Body of pancreas (tissue), 4 donors: ENCODE data around the gene HOXC5. TPM values are rescaled to one million over a fixed set of nuclear protein-coding genes. Genes with fewer than 3 reads are reported as not detected.

Experiments
- ATAC-seq: fragments of 150-250 bp; one replicate; pipeline ENCODE4 v1.9.1; 2016
- DNase-seq, 4 donors: peaks; one replicate each; pipeline ENCODE4 v3.0.0-alpha.2; 2019
- H3K27ac ChIP-seq, 4 donors: fragments of 200-600 bp; sonication (generic); 1 replicate in 3 of 4; 2 replicates in 1 of 4; pipeline versions ENCODE4 v1.5.1 to v1.6.1; 2016 to 2019; ENCODE audit warnings: mild to moderate bottlenecking in 1 of 4, mixed read lengths in 1 of 4, moderate library complexity in 1 of 4
- H3K27me3 ChIP-seq, 2 donors: fragments of 200-600 bp; sonication (generic); one replicate each; pipeline ENCODE4 v1.6.0; 2016; ENCODE audit warnings: mild to moderate bottlenecking in 1 of 2
- H3K36me3 ChIP-seq, 2 donors: fragments of 200-600 bp; sonication (generic); replicated peaks in 1 of 2; 2 replicates each; pipeline ENCODE4 v1.5.1; 2016; ENCODE audit warnings: low read depth in 2 of 2; ENCODE audit not compliant: insufficient read depth in 1 of 2
- H3K4me1 ChIP-seq: fragments of 200-600 bp; sonication (generic); one replicate; pipeline ENCODE4 v1.6.0; 2016
- H3K4me3 ChIP-seq, 2 donors: fragments of 200-600 bp; sonication (generic); 1 replicate in 1 of 2; 2 replicates in 1 of 2; pipeline ENCODE4 v1.5.1; 2016 to 2019
- H3K9me3 ChIP-seq, 3 donors: fragments of 200-600 bp; sonication (generic); 1 replicate in 2 of 3; 2 replicates in 1 of 3; pipeline ENCODE4 v1.5.1; 2016
- POLR2A ChIP-seq, 3 donors: fragments of 450-650 bp; IDR thresholded peaks; one replicate each; pipeline ENCODE4 v1.6.1; 2016; ENCODE audit warnings: antibody characterized with exemption in 3 of 3, mild to moderate bottlenecking in 2 of 3
- WGBS, 2 donors: methylation state at CpG; one replicate each; pipeline ENCODE4 v1.1.5; 2017; 5-methylcytosine and 5-hydroxymethylcytosine counted together
- intact Hi-C: fragments of 100-400 bp; cut with DNase I; formaldehyde crosslinking; loops from one replicate; pipeline ENCODE4 v1.15.1; 2023
- total RNA-seq, 2 donors: library from RNA; depleted of rRNA; stranded (reverse); fragments of >200 nt; gene quantifications; one replicate each; pipeline ENCODE4 v1.1.0, GENCODE V29; 2016
- TF ChIP-seq, protein P1 (sequence below), 7 experiments: fragments of 450-650 bp in 4 of 7; fragments of 200-600 bp in 3 of 7; sonication (generic) in 3 of 7; IDR thresholded peaks; one replicate each; pipeline ENCODE4 v1.5.1; 2016 to 2019; ENCODE audit warnings: antibody characterized with exemption in 7 of 7

The HOXC5 gene
- total RNA-seq, 2 donors from 2014 or later: not detected

GRCh38 chr12:54016051-54016450, 16.8 kb upstream of the HOXC5 start:
- H3K9me3 ChIP-seq: no peaks in the 10 kb centered on the region
- peaks cover 25% of the 10 kb centered on the region for H3K4me1 ChIP-seq
- intact Hi-C loops: no loop called here
- no peak overlapping the region for H3K27ac ChIP-seq
- 7 to 20% methylated on average over 3 of the region's 3 CpGs for WGBS, 2 donors
- DNase-seq (no peak), ATAC-seq (no peak)
- no peak overlapping the region for H3K4me3 ChIP-seq
- TF ChIP-seq POLR2A (IDR thresholded peaks at IDR 0.05): no peak
- TF ChIP-seq, protein P1, sequence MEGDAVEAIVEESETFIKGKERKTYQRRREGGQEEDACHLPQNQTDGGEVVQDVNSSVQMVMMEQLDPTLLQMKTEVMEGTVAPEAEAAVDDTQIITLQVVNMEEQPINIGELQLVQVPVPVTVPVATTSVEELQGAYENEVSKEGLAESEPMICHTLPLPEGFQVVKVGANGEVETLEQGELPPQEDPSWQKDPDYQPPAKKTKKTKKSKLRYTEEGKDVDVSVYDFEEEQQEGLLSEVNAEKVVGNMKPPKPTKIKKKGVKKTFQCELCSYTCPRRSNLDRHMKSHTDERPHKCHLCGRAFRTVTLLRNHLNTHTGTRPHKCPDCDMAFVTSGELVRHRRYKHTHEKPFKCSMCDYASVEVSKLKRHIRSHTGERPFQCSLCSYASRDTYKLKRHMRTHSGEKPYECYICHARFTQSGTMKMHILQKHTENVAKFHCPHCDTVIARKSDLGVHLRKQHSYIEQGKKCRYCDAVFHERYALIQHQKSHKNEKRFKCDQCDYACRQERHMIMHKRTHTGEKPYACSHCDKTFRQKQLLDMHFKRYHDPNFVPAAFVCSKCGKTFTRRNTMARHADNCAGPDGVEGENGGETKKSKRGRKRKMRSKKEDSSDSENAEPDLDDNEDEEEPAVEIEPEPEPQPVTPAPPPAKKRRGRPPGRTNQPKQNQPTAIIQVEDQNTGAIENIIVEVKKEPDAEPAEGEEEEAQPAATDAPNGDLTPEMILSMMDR (IDR thresholded peaks at IDR 0.05): no peak
- H3K36me3 ChIP-seq: no peaks in the 10 kb centered on the region
- H3K27me3 ChIP-seq: peaks cover 6 to 39% of the 10 kb centered on the region in 2 donors

DNA sequence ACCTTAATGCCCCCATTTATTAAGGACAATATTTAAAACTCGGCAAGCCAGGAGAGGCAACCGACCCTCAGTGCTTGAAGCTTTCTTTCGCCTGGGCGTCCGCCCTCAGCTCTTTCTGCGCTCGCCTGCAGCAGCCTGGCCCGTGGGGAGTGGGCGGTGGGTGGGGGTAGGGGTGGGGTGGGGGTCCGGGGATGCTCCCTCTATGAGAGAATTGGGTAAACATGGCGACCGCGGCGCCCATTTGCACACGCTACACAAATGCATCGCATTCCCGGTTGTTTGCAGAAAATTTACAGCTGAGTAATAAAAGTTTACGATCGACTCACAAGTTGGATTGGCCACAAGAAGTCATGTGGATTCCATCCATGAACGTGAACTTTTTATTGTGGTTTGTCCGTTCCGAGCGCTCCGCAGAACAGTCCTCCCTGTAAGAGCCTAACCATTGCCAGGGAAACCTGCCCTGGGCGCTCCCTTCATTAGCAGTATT, 16.3 kb upstream of the HOXC5 start:
- TF ChIP-seq, protein P1 (IDR thresholded peaks at IDR 0.05): no peak
- no peak for TF ChIP-seq POLR2A (IDR thresholded peaks at IDR 0.05)
- Histone ChIP-seq H3K9me3 (no peaks in the 10 kb centered on the region), H3K27me3 (peaks cover 6 to 35% of the 10 kb centered on the region in 2 donors), H3K4me1 (peaks cover 25% of the 10 kb centered on the region), H3K27ac (no peak overlapping the region), H3K4me3 (no peak overlapping the region), H3K36me3 (no peaks in the 10 kb centered on the region)
- ATAC-seq (no peak), DNase-seq (no peak)
- 3 to 6% methylated on average over 18 to 25 of the region's 25 CpGs for WGBS, 2 donors
- intact Hi-C loops: no loop called here

DNA sequence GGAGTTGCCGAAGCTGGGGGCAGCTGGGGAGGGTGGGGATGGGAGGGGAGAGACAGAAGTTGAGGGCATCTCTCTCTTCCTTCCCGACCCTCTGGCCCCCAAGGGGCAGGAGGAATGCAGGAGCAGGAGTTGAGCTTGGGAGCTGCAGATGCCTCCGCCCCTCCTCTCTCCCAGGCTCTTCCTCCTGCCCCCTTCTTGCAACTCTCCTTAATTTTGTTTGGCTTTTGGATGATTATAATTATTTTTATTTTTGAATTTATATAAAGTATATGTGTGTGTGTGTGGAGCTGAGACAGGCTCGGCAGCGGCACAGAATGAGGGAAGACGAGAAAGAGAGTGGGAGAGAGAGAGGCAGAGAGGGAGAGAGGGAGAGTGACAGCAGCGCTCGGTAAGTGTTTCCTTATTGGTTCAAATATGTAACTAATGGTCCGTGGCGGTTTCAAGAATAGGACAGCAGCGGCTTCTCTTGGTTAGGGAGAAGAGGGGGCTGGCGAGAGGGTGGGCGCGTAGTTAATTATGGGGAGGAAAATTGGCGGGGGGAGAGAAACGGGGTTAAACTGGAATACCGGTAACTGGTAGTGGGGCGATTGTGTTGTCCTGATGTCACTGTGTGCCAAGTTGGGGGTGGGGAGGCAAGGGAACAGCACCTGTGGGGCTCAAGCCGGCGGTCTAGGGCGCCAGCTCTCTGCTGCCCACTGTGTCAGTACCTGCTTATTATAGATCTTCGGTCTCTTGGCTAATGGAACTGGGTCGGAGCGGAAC, 15.6 kb upstream of the HOXC5 start:
- ATAC-seq (peak; percentile 58), DNase-seq (peak in 1 of 4 donors; percentile 39)
- TF ChIP-seq POLR2A (IDR thresholded peaks at IDR 0.05): no peak
- TF ChIP-seq, protein P1 (IDR thresholded peaks at IDR 0.05): peak in 1 of 7 experiments; percentile 13
- H3K27ac ChIP-seq: no peak overlapping the region
- H3K4me1 ChIP-seq: peaks cover 25% of the 10 kb centered on the region
- no peaks in the 10 kb centered on the region for H3K36me3 ChIP-seq
- peaks cover 6 to 33% of the 10 kb centered on the region in 2 donors for H3K27me3 ChIP-seq
- intact Hi-C loops: no loop called here
- peak overlapping the region in 1 of 2 donors; percentile 12 for H3K4me3 ChIP-seq
- WGBS, 2 donors: 2 to 3% methylated on average over 23 to 24 of the region's 24 CpGs
- H3K9me3 ChIP-seq: no peaks in the 10 kb centered on the region

DNA sequence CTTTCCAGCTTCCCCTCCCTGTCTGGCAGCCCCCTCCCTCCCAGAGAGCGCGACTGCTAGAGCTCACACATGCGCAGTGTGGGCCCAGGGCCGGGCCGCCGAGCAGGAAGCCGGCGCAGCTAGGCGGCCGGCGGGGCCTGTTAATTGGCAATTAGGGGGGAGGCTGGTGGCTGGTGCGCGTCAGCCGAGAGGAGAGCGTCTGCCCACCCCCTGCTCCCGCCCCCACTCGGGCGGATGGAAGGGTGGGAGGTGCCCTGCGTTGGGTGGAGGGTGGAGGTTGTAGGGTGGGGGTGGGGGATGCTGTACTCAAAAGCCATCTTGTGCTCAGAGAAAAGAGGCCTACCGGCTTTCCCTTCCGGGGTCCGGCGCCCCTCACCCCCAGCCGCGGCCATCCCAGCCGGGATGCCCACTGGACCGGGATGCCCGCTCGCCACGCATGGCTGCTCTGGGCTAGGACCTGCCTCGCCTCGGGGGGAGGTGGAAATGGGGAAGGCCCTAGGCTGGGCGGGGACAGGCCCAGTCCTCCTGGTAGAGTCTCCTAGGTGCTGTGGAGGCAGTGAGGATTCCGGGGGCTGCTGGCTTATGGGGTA, 14.9 kb upstream of the HOXC5 start:
- WGBS, 2 donors: 0 to 5% methylated on average over 3 to 29 of the region's 34 CpGs
- peak; percentile 15 to 57 (median 57) for TF ChIP-seq POLR2A (IDR thresholded peaks at IDR 0.05)
- TF ChIP-seq, protein P1 (IDR thresholded peaks at IDR 0.05): no peak
- peak; percentile 89 for ATAC-seq
- Histone ChIP-seq H3K9me3 (no peaks in the 10 kb centered on the region), H3K4me1 (peaks cover 25% of the 10 kb centered on the region), H3K27me3 (peaks cover 6 to 33% of the 10 kb centered on the region in 2 donors), H3K27ac (no peak overlapping the region), H3K36me3 (no peaks in the 10 kb centered on the region), H3K4me3 (peak overlapping the region; percentile 8 to 12)
- DNase-seq: peak; percentile 65 to 81 (median 68)
- intact Hi-C loops: no loop called here
